HG03135 (cell line): Measurements from ENCODE around the gene CST2.
"Not testable (repeated sequence)": the region's sequence is repeated elsewhere in the genome, so short reads cannot be mapped to it uniquely, and the experiment has no call there.

ENCODE experiments used
- ATAC-seq: cut with Tn5 transposase; IDR thresholded peaks from one replicate; pipeline ENCODE4 v1.9.1; 2021; ENCODE audit warnings: mild to moderate bottlenecking, moderate library complexity; ENCODE audit not compliant: unreplicated experiment

The CST2 gene

GRCh38 chr20:23811559-23811958, 15.0 kb downstream of the CST2 start:
- not testable (repeated sequence) for ATAC-seq

- not testable (repeated sequence) for ATAC-seq
These were observed 16.2 kb downstream of the CST2 start for GRCh38 chr20:23810349-23810748.

DNA sequence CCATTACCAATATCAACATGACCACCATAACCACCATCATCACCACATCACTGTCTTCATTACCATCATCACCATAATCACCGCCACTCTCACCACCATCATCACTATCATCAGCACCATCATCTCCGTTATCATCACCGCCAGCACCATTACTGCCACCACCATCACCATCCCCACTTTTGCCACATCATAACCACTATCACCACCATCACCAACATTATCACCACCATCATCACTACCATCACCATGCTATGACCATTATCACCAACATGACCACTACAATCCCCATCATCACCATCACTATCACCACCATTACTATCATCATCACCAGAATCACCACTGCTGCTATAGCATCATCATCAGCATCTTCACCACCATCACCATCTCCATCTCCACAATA, 25.7 kb downstream of the CST2 start:
- ATAC-seq = no peak

GRCh38 chr20:23799216-23799847, 27.2 kb downstream of the CST2 start:
- ATAC-seq = not testable (repeated sequence)

GRCh38 chr20:23795526-23795925, 31.0 kb downstream of the CST2 start:
- no peak for ATAC-seq

GRCh38 chr20:23794841-23795240, 31.7 kb downstream of the CST2 start:
- ATAC-seq = no peak

DNA sequence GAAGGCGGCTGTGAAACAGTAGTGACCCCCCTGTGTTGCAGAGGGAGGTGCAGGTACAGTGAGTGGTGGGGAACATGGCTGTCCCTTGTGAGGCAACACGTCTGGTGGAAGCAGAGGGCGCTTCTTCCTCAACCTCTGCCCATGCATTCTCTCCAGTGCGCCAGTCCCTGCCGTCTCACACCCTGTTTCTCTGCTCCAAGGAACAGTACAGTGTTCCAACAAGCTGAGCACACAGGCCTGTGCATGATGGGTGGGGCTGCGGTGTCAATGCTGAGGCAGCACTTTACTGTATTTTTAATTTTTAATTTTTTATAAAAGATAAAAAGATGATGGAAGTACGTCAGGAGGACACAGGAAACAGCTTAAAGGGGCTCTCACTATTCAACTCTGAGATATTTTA, 32.5 kb downstream of the CST2 start:
- no peak for ATAC-seq

GRCh38 chr20:23783447-23783846, 43.1 kb downstream of the CST2 start:
- no peak for ATAC-seq

GRCh38 chr20:23782366-23782983, 44.1 kb downstream of the CST2 start:
- no peak for ATAC-seq

DNA sequence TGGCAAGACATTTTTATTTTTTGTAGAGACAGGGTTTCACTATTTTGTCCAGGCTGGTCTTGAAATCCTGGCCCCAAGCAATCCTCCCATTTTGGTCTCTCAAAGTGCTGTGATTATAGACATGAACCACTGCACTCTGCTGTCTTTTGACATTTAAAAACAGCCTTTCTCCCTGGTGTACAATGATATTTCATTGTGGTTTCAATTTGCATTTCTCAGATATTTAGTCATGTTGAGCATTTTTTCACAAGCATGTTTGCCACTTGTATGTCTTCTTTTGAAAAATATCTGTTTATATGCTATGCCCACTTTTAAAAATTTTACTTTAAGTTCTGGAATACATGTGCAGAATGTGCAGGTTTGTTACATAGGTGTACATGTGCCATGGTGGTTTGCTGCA, 47.9 kb downstream of the CST2 start:
- not testable (repeated sequence) for ATAC-seq

- not testable (repeated sequence) for ATAC-seq
These were observed 49.1 kb downstream of the CST2 start for GRCh38 chr20:23777380-23777779.

GRCh38 chr20:23776067-23776771, 50.3 kb downstream of the CST2 start:
- no peak for ATAC-seq

DNA sequence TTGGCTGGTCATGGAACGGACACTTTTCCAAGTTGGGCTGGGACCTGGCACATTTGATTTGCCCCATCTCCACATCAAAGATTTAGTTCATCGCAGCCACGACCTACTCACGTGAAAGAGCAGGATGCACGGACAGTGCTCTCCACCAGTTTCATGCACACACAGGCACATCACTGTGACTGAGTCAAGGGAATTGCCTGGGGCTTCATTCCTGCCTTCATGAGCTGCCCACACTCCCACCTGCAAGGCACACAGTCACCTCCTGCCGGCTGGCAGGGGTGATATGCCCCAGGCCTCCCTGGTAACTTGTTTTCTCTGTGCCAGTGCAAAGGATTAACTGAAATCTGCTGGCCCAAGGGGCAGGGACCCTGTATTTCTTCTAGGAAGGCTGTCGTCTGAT, 52.4 kb downstream of the CST2 start:
- ATAC-seq = no peak
